SH-SY5Y (cell line): ENCODE measurements around the gene ALPK3.

Experiments
- GATA2 ChIP-seq: IDR thresholded peaks from 2 replicates; pipeline ENCODE4 v1.6.1; 2011; ENCODE audit warnings: mild to moderate bottlenecking, low read depth, low read length
- GATA3 ChIP-seq: IDR thresholded peaks from 2 replicates; pipeline ENCODE4 v1.6.1; 2011; ENCODE audit warnings: low read depth, mild to moderate bottlenecking, low read length, moderate library complexity

DNA sequence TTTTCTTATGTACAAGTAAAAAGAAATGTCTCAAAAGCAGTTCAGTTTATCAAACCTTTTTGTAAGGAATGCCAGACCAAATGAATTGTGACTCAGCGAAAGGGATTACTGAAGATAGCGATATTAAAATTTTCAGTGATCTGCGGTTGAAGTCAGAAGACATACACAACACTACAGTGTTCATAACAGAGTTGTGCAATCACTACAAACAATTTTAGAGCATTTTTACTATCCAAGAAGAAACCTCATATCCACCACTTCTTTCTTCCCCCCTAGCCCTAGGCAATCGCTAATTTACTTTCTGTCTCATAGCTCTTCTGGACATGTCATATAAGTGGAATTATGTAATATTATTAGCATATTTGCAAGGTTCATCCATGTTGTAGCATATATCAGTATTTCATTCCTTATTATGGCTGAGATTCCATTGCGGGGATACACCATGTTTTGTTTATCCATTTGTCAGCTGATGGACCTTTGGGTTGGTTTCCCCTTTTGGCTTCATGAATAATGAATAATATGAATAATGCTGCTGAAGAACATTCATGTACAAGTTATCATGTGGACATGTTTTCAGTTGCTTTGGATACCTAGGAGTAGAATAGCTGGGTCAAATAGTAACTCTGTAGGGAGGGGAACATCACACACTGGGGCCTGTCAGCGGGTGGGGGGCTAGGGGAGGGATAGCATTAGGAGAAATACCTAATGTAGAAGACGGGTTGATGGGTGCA is 23.6 kb upstream of the ALPK3 start:
- TF ChIP-seq GATA3: no peak
- TF ChIP-seq GATA2: no peak
